Measurements from ENCODE around the gene S1PR2. TPM values are rescaled to one million over a fixed set of nuclear protein-coding genes. Genes with fewer than 3 reads are reported as not detected.

Gene S1PR2
- total RNA-seq, 2 donors from 2014 or later: 11.5 to 11.6 TPM

DNA sequence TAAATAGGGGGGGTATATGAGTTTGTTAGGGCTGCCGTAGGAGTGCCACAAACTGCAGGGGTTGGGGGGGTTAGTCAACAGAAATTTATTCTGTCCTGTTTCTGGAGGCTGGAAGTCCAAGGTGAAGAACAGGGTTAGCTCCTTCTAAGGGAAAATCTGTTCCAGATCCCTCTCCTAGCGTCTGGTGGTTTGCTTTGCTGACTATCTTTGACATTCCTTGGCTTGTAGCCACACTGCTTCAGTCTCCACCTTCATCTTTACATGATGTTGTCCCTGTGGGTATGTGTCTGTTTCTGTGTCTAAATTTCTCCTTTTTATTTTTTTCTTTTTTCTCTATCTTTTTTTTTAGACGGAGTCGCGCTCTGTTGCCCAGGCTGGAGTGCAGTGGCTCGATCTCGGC lies 31.6 kb upstream of the S1PR2 start:
- Mint-ChIP-seq H3K4me1 (ENCODE audit: low read depth) (peaks cover 34% of the 10 kb centered on the region), H3K27ac (no peak overlapping the region), H3K9me3 (no peaks in the 10 kb centered on the region), H3K36me3 (ENCODE audit: insufficient read depth in 2 of 2) (peaks cover 0 to 6% of the 10 kb centered on the region in 2 donors), H3K4me3 (no peak overlapping the region), H3K27me3 (ENCODE audit: low read depth) (no peaks in the 10 kb centered on the region)
- DNase-seq (no peak), ATAC-seq (replicated peaks in 1 of 2) (no peak)

GRCh38 chr19:10260141-10260584 lies 29.0 kb upstream of the S1PR2 start:
- ATAC-seq (replicated peaks in 1 of 2) (peak; percentile 79), DNase-seq (peak; percentile 69 to 77)
- H3K27me3 Mint-ChIP-seq (ENCODE audit: low read depth): no peaks in the 10 kb centered on the region
- no peaks in the 10 kb centered on the region for H3K9me3 Mint-ChIP-seq
- H3K4me1 Mint-ChIP-seq (ENCODE audit: low read depth): peaks cover 39% of the 10 kb centered on the region
- H3K27ac Mint-ChIP-seq: peak overlapping the region; percentile 52
- peaks cover 9 to 20% of the 10 kb centered on the region in 2 donors for H3K36me3 Mint-ChIP-seq (ENCODE audit: insufficient read depth in 2 of 2)
- peak overlapping the region; percentile 66 to 75 for H3K4me3 Mint-ChIP-seq

DNA sequence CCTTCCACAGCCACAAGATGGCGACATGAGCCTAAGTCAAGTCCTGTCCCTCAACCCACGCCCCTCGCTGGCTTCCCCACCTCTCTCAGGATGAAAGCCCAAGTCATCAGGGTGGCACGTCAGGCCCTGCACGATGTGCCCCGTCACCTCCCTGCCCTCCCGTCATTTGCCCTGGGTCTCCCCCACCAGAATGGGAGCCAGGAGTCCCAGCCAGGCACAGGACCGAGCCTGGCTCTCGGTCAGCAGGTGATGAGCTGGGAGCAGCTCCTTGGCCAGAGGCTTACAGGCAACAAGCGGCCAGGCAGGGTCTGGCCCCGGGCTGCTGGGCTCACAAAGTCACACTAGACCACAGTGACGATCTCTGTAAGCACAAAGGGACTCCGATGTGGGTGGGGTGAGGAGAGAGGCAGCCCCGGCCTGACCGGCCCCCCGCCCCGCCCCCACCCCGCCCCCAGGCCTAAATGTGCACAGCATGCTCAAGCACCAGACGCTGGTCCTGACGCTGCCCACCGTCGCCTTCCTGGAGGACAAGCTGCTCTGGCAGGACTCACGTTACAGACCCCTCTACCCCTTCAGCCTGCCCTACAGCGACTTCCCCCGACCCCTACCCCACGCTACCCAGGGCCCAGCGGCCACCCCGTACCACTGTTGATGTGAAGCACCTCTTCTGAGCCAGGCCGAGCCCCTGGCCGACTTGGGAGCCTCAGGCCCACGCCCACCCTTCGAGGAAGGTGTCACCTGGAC lies 28.2 kb upstream of the S1PR2 start:
- Mint-ChIP-seq H3K4me3 (peak overlapping the region; percentile 66 to 75), H3K27ac (peak overlapping the region; percentile 50), H3K9me3 (no peaks in the 10 kb centered on the region)

DNA sequence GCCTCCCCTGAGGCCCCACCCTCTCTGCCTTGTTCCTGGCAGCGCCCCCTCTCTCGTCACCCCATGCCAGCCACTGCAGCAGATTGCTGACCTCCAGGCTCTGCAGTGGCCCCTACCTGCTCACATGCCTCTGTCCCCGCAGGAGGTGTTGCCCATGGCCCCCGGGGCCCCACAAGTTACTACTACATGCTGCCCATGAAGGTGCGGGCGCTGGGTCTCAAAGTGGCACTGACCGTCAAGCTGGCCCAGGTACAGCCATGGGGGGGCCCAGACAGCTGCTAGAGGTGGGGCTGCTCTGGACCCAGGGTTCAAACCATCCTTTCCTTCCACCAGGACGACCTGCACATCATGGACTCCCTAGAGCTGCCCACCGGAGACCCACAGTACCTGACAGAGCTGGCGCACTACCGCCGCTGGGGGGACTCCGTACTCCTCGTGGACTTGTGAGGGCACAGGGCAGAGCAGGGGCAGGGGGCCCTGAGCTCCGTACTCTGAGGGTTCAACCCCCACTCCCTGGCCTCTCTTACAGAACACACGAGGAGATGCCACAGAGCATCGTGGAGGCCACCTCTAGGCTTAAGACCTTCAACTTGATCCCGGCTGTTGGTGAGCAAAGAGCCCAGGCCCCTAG lies 27.1 kb upstream of the S1PR2 start:
- ATAC-seq (replicated peaks in 1 of 2) (no peak), DNase-seq (no peak)
- Mint-ChIP-seq H3K27ac (no peak overlapping the region), H3K27me3 (ENCODE audit: low read depth) (no peaks in the 10 kb centered on the region), H3K4me1 (ENCODE audit: low read depth) (peaks cover 52% of the 10 kb centered on the region), H3K9me3 (no peaks in the 10 kb centered on the region), H3K4me3 (no peak overlapping the region), H3K36me3 (ENCODE audit: insufficient read depth in 2 of 2) (peaks cover 13 to 27% of the 10 kb centered on the region in 2 donors)

More for the DNA sequence above, 28.2 kb upstream of the S1PR2 start:
- H3K36me3 Mint-ChIP-seq (ENCODE audit: insufficient read depth in 2 of 2): peaks cover 9 to 22% of the 10 kb centered on the region in 2 donors
- H3K27me3 Mint-ChIP-seq (ENCODE audit: low read depth): no peaks in the 10 kb centered on the region
- peak; percentile 79 to 84 for ATAC-seq (replicated peaks in 1 of 2)
- peaks cover 43% of the 10 kb centered on the region for H3K4me1 Mint-ChIP-seq (ENCODE audit: low read depth)
- DNase-seq: peak; percentile 93 to 98

GRCh38 chr19:10256970-10257615 lies 26.0 kb upstream of the S1PR2 start:
- Mint-ChIP-seq H3K36me3 (ENCODE audit: insufficient read depth in 2 of 2) (peaks cover 13 to 28% of the 10 kb centered on the region in 2 donors), H3K27me3 (ENCODE audit: low read depth) (no peaks in the 10 kb centered on the region), H3K4me3 (no peak overlapping the region), H3K4me1 (ENCODE audit: low read depth) (peaks cover 59% of the 10 kb centered on the region), H3K27ac (peak overlapping the region; percentile 14), H3K9me3 (no peaks in the 10 kb centered on the region)
- ATAC-seq (replicated peaks in 1 of 2) (no peak), DNase-seq (no peak)

DNA sequence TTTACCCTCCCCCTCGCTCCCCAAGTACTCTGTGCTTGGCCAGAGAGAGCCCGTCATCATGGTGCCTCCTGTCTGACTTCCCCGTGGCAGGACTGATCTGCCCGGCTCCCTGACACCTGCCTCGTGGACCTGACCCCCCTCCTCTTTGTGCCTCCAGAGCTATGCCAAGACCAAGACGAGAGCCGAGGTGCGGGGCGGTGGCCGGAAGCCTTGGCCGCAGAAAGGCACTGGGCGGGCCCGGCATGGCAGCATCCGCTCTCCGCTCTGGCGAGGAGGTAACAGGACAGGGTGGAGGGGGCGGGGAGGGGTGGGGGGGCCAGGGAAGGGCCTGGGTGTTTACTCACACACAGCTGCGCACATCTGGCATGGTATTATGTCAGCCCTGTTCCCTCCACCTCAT lies 25.4 kb upstream of the S1PR2 start:
- Mint-ChIP-seq H3K36me3 (ENCODE audit: insufficient read depth in 2 of 2) (peaks cover 13 to 28% of the 10 kb centered on the region in 2 donors), H3K9me3 (no peaks in the 10 kb centered on the region), H3K27me3 (ENCODE audit: low read depth) (no peaks in the 10 kb centered on the region), H3K4me3 (no peak overlapping the region), H3K27ac (no peak overlapping the region), H3K4me1 (ENCODE audit: low read depth) (peaks cover 53% of the 10 kb centered on the region)
- DNase-seq: no peak
- ATAC-seq (replicated peaks in 1 of 2): no peak

GRCh38 chr19:10255358-10255757 lies 24.2 kb upstream of the S1PR2 start:
- Mint-ChIP-seq H3K9me3 (no peaks in the 10 kb centered on the region), H3K4me1 (ENCODE audit: low read depth) (peaks cover 42% of the 10 kb centered on the region), H3K4me3 (no peak overlapping the region), H3K36me3 (ENCODE audit: insufficient read depth in 2 of 2) (peaks cover 13 to 28% of the 10 kb centered on the region in 2 donors), H3K27me3 (ENCODE audit: low read depth) (no peaks in the 10 kb centered on the region), H3K27ac (no peak overlapping the region)
- ATAC-seq (replicated peaks in 1 of 2): no peak
- DNase-seq: no peak

DNA sequence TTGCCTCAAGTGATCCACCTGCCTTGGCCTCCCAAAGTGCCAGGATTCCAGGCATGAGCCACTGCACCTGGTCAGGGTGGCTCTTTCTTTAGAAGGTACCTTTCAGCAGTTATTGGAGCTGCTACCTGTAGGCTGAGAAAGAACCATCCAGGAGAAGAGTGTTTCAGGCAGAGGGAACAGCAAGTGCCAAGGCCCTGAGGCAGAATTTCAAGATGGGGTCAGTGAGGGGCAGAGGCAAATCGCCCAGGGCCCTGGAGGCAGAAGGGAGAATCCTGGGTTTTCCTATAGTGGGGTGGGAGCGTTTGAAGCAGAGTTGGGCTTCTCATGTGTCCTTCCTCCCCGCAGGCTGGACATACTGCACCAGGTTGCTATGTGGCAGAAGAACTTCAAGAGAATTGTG lies 23.1 kb upstream of the S1PR2 start:
- Mint-ChIP-seq H3K4me1 (ENCODE audit: low read depth) (peaks cover 32% of the 10 kb centered on the region), H3K4me3 (peak overlapping the region in 1 of 2 donors; percentile 47), H3K27me3 (ENCODE audit: low read depth) (no peaks in the 10 kb centered on the region), H3K27ac (peak overlapping the region; percentile 3), H3K9me3 (no peaks in the 10 kb centered on the region), H3K36me3 (ENCODE audit: insufficient read depth in 2 of 2) (peaks cover 13 to 28% of the 10 kb centered on the region in 2 donors)
- DNase-seq (no peak), ATAC-seq (replicated peaks in 1 of 2) (no peak)

DNA sequence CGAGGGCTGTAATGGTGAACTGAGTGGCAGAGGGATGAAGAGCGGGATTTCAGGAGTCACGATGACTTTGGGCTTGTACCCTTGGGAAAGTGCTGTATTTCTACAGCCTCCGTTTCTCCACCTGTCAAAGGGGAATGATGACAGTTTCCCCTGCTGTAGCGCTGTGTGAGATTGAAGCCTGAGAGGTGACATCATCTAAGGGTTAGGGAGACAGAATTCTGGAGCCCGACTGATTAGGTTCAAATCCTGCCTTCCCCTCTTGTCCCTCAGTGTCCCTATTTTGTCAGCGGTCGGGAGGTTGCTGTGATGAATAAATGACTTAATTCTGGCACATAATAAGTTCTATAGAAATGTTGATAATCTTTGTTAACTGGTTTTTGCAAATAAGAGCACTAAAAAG lies 21.6 kb upstream of the S1PR2 start:
- peaks cover 24% of the 10 kb centered on the region for H3K4me1 Mint-ChIP-seq (ENCODE audit: low read depth)
- no peaks in the 10 kb centered on the region for H3K9me3 Mint-ChIP-seq
- no peak for ATAC-seq (replicated peaks in 1 of 2)
- peak overlapping the region; percentile 74 for H3K27ac Mint-ChIP-seq
- H3K27me3 Mint-ChIP-seq (ENCODE audit: low read depth): no peaks in the 10 kb centered on the region
- no peak for DNase-seq
- peak overlapping the region; percentile 94 to 96 for H3K4me3 Mint-ChIP-seq
- H3K36me3 Mint-ChIP-seq (ENCODE audit: insufficient read depth in 2 of 2): peaks cover 13 to 21% of the 10 kb centered on the region in 2 donors

- Mint-ChIP-seq H3K4me1 (ENCODE audit: low read depth) (peaks cover 20% of the 10 kb centered on the region), H3K4me3 (peak within 1 kb of the TSS; percentile 94 to 96), H3K27me3 (ENCODE audit: low read depth) (no peaks in the 10 kb centered on the region), H3K36me3 (ENCODE audit: insufficient read depth in 2 of 2) (peaks cover 8 to 15% of the 10 kb centered on the region in 2 donors), H3K9me3 (no peaks in the 10 kb centered on the region), H3K27ac (peak within 1 kb of the TSS; percentile 94)
- ATAC-seq (replicated peaks in 1 of 2): peak; percentile 96 to 97
- DNase-seq: peak; percentile 95 to 98
Observed at GRCh38 chr19:10251792-10252694, 20.9 kb upstream of the S1PR2 start, which contains the start of gene MRPL4. Gene MRPL4 (plus strand): TSS chr19:10252214. CDS start chr19:10252254, 40 bp downstream.

DNA sequence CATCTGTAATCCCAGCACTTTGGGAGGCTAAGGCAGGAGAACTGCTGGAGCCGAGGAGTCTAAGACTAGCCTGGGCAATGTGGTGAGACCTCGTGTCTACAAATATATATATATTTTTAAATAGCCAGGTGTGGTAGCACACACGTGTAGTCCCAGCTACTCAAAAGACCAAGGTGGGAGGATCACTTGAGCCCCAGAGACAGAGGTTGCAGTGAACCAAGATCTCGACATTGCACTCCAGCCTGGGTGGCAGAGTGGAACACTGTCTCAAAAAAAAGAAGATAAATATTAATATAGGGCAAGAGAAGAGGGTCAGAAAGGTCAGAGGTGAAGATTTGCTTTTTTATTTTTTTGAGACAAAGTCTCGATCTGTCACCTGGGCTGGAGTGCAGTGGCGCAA lies 15.4 kb upstream of the S1PR2 start:
- H3K27me3 Mint-ChIP-seq (ENCODE audit: low read depth): no peaks in the 10 kb centered on the region
- no peak overlapping the region for H3K27ac Mint-ChIP-seq

GRCh38 chr19:10245189-10245939 lies 14.2 kb upstream of the S1PR2 start:
- ATAC-seq (replicated peaks in 1 of 2) (no peak), DNase-seq (no peak)
- H3K36me3 Mint-ChIP-seq (ENCODE audit: insufficient read depth in 2 of 2): no peaks in the 10 kb centered on the region
- H3K27ac Mint-ChIP-seq: no peak overlapping the region
- H3K9me3 Mint-ChIP-seq: no peaks in the 10 kb centered on the region
- no peak overlapping the region for H3K4me3 Mint-ChIP-seq
- H3K4me1 Mint-ChIP-seq (ENCODE audit: low read depth): no peaks in the 10 kb centered on the region
- no peaks in the 10 kb centered on the region for H3K27me3 Mint-ChIP-seq (ENCODE audit: low read depth)

More for the DNA sequence above, 15.4 kb upstream of the S1PR2 start:
- Mint-ChIP-seq H3K4me1 (ENCODE audit: low read depth) (no peaks in the 10 kb centered on the region), H3K36me3 (ENCODE audit: insufficient read depth in 2 of 2) (no peaks in the 10 kb centered on the region), H3K9me3 (no peaks in the 10 kb centered on the region), H3K4me3 (no peak overlapping the region)
- no peak for DNase-seq
- ATAC-seq (replicated peaks in 1 of 2): no peak

All from activated T-cell treated with anti-CD3 and anti-CD28 coated beads, Interleukin-2, amount 50 U/mL, for 72 hours (primary cell).